Measurements from ENCODE around the gene TTLL7. TPM values are rescaled to one million over a fixed set of nuclear protein-coding genes. Genes with fewer than 3 reads are reported as not detected.

The TTLL7 gene
- total RNA-seq, 1 experiment from 2014 or later: 6.6 TPM

- no peak for DNase-seq
- H3K36me3 Mint-ChIP-seq (ENCODE audit: insufficient read depth in 1 of 3, low read depth in 3 of 3): no peaks in the 10 kb centered on the region
- Histone ChIP-seq H3K4me1 (ENCODE audit: insufficient read depth, low read length) (no peaks in the 10 kb centered on the region), H2AFZ (ENCODE audit: low read length) (no peak overlapping the region), H4K8ac (replicated peaks; ENCODE audit: insufficient read length, low read depth, low read length) (no peak overlapping the region), H3K4ac (ENCODE audit: low read depth, low read length) (no peak overlapping the region), H2BK120ac (ENCODE audit: low read depth, low read length, poor library complexity, severe bottlenecking) (no peak overlapping the region), H2BK12ac (ENCODE audit: insufficient read length, low read depth, low read length) (no peak overlapping the region), H2BK5ac (ENCODE audit: insufficient read length, low read length) (no peak overlapping the region), H4K20me1 (ENCODE audit: control insufficient read depth, insufficient read depth, insufficient read length) (no peaks in the 10 kb centered on the region), H3K4me2 (ENCODE audit: insufficient read depth, insufficient read length, low read length) (no peak overlapping the region), H3K14ac (ENCODE audit: insufficient read depth, low read length) (no peak overlapping the region), H3K27ac (ENCODE audit: insufficient read length, low read depth, low read length) (no peak overlapping the region), H3K79me2 (ENCODE audit: insufficient read depth, low read length) (no peaks in the 10 kb centered on the region), H3K56ac (ENCODE audit: insufficient read length, low read depth, low read length) (no peak overlapping the region), H3K9ac (ENCODE audit: extremely low read depth, insufficient read length, low read length) (no peak overlapping the region), H3K18ac (ENCODE audit: insufficient read length, low read depth, low read length) (no peak overlapping the region), H4K5ac (ENCODE audit: insufficient read length, low read depth, low read length) (no peak overlapping the region), H4K91ac (ENCODE audit: insufficient read length, low read depth, low read length) (no peak overlapping the region), H3K9me3 (ENCODE audit: control insufficient read depth, low read depth, low read length) (no peaks in the 10 kb centered on the region), H3K23ac (ENCODE audit: insufficient read length, low read depth, low read length) (no peak overlapping the region), H2AK5ac (ENCODE audit: insufficient read length, low read length) (no peak overlapping the region), H3T11ph (ENCODE audit: low read length) (no peak overlapping the region), H3K23me2 (ENCODE audit: insufficient read length, low read depth, low read length, poor library complexity, severe bottlenecking) (no peaks in the 10 kb centered on the region), H3K27me3 (ENCODE audit: insufficient read depth, low read length) (no peaks in the 10 kb centered on the region), H2BK20ac (ENCODE audit: low read depth, low read length, poor library complexity, severe bottlenecking) (no peak overlapping the region), H3K79me1 (ENCODE audit: insufficient read depth, low read depth, low read length, poor library complexity, severe bottlenecking) (no peaks in the 10 kb centered on the region), H2BK15ac (ENCODE audit: low read depth, low read length) (no peak overlapping the region)
- H3K4me1 Mint-ChIP-seq: peaks cover 9 to 16% of the 10 kb centered on the region in 2 experiments
- H3K9me3 Mint-ChIP-seq: no peaks in the 10 kb centered on the region
- no peaks in the 10 kb centered on the region for H3K27me3 Mint-ChIP-seq (ENCODE audit: low read depth)
- WGBS (ENCODE audit: extremely low coverage, insufficient read length, low lambda C conversion rate): no CpG with 5 or more reads among the region's 1 CpG
- no peak overlapping the region; a peak in 1 of 7 replicates for H3K27ac Mint-ChIP-seq
- TF ChIP-seq, protein P1, sequence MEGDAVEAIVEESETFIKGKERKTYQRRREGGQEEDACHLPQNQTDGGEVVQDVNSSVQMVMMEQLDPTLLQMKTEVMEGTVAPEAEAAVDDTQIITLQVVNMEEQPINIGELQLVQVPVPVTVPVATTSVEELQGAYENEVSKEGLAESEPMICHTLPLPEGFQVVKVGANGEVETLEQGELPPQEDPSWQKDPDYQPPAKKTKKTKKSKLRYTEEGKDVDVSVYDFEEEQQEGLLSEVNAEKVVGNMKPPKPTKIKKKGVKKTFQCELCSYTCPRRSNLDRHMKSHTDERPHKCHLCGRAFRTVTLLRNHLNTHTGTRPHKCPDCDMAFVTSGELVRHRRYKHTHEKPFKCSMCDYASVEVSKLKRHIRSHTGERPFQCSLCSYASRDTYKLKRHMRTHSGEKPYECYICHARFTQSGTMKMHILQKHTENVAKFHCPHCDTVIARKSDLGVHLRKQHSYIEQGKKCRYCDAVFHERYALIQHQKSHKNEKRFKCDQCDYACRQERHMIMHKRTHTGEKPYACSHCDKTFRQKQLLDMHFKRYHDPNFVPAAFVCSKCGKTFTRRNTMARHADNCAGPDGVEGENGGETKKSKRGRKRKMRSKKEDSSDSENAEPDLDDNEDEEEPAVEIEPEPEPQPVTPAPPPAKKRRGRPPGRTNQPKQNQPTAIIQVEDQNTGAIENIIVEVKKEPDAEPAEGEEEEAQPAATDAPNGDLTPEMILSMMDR (conservative IDR thresholded peaks at IDR 0.05): no peak
- no peak overlapping the region for H3K4me3 Mint-ChIP-seq
Observed at GRCh38 chr1:83967336-83967735, 31.6 kb downstream of the TTLL7 start.
